IMR-90 (cell line): ENCODE results near the gene YPEL5. TPM values are rescaled to one million over a fixed set of nuclear protein-coding genes. Genes with fewer than 3 reads are reported as not detected.

Experiments
- ATAC-seq: fragments of 200-7000 bp; cut with Tn5 transposase; 2 replicates; pipeline ENCODE4 v1.9.1; 2020; ENCODE audit warnings: low read depth, mild to moderate bottlenecking, moderate library complexity
- BruUV-seq: library from RNA; stranded (reverse); fragments of 400-500 nt; replicated peaks from 2 replicates; lab custom pipeline; 2021; lab: Mats Ljungman, UMichigan
- CTCF ChIA-PET: fragments of 300-600 bp; formaldehyde crosslinking; extraction: SDS; loops from one replicate; lab custom pipeline; 2021; ENCODE audit warnings: antibody characterized with exemption; lab: Yijun Ruan, JAX
- POLR2A ChIA-PET: fragments of 300-600 bp; sonication (Branson Sonifier 250); formaldehyde crosslinking; loops from one replicate; lab custom pipeline; 2022; ENCODE audit warnings: antibody characterized with exemption; ENCODE audit not compliant: unreplicated experiment; lab: Charles Lee
- DNase-seq: peaks from one replicate; pipeline ENCODE4 v3.0.0; 2013
- H2AFZ ChIP-seq: replicated peaks from 2 replicates; pipeline ENCODE3; 2013; ENCODE audit warnings: low read length, mild to moderate bottlenecking; ENCODE audit not compliant: poor library complexity
- H2AK5ac ChIP-seq: 2 replicates; pipeline ENCODE4 v1.6.1; 2013; ENCODE audit warnings: low read depth, low read length, inconsistent platforms
- H2AK9ac ChIP-seq: replicated peaks from 2 replicates; pipeline ENCODE3; 2013; ENCODE audit warnings: mild to moderate bottlenecking, low read depth, low read length, moderate library complexity; ENCODE audit not compliant: poor library complexity
- H2BK120ac ChIP-seq: 2 replicates; pipeline ENCODE4 v1.6.1; 2013; ENCODE audit warnings: low read depth, low read length, inconsistent platforms
- H2BK15ac ChIP-seq: 3 replicates; pipeline ENCODE4 v1.6.1; 2013; ENCODE audit warnings: low read depth, low read length, inconsistent platforms
- H2BK20ac ChIP-seq: 2 replicates; pipeline ENCODE4 v1.6.1; 2013; ENCODE audit warnings: low read depth, mild to moderate bottlenecking, inconsistent platforms, low read length, moderate library complexity
- H2BK5ac ChIP-seq: 2 replicates; pipeline ENCODE4 v1.6.1; 2013; ENCODE audit warnings: mild to moderate bottlenecking, low read depth, low read length, inconsistent platforms; ENCODE audit not compliant: poor library complexity, severe bottlenecking
- H3K14ac ChIP-seq: replicated peaks from 2 replicates; pipeline ENCODE4 v1.6.1; 2013; ENCODE audit warnings: low read depth, low read length, inconsistent platforms
- H3K18ac ChIP-seq: 2 replicates; pipeline ENCODE4 v1.6.1; 2013; ENCODE audit warnings: low read depth, low read length, control low read depth
- H3K23ac ChIP-seq: 2 replicates; pipeline ENCODE4 v1.6.1; 2013; ENCODE audit warnings: low read depth, low read length, inconsistent platforms
- H3K27ac ChIP-seq: 2 replicates; pipeline ENCODE4 v1.5.1; 2013; ENCODE audit warnings: mild to moderate bottlenecking, control low read depth, low read length; ENCODE audit not compliant: insufficient read depth
- H3K27me3 ChIP-seq: 2 replicates; pipeline ENCODE4 v1.6.1; 2013; ENCODE audit warnings: low read length; ENCODE audit not compliant: control insufficient read depth, insufficient read depth
- H3K36me3 ChIP-seq: 2 replicates; pipeline ENCODE4 v1.6.1; 2013; ENCODE audit warnings: low read length, mixed read lengths; ENCODE audit not compliant: control insufficient read depth, insufficient read depth
- H3K4ac ChIP-seq: 2 replicates; pipeline ENCODE4 v1.6.1; 2013; ENCODE audit warnings: low read depth, low read length, inconsistent platforms
- H3K4me1 ChIP-seq: 2 replicates; pipeline ENCODE4 v1.6.1; 2013; ENCODE audit warnings: low read length, mixed read lengths; ENCODE audit not compliant: control insufficient read depth, insufficient read depth
- H3K4me2 ChIP-seq: 2 replicates; pipeline ENCODE4 v1.6.1; 2013; ENCODE audit warnings: low read depth, mild to moderate bottlenecking, control low read depth, low read length, moderate library complexity
- H3K4me3 ChIP-seq: 2 replicates; pipeline ENCODE4 v1.5.1; 2013; ENCODE audit warnings: low read depth, mild to moderate bottlenecking, control low read depth, low read length, moderate library complexity; ENCODE audit not compliant: insufficient read depth
- H3K56ac ChIP-seq: 2 replicates; pipeline ENCODE4 v1.6.1; 2013; ENCODE audit warnings: low read length, inconsistent platforms; ENCODE audit not compliant: insufficient read depth; ENCODE audit errors: extremely low read depth
- H3K79me1 ChIP-seq, 2 experiments: 2 replicates each; pipeline ENCODE4 v1.6.1; 2013; ENCODE audit warnings: low read length in 2 of 2, inconsistent platforms in 1 of 2, low read depth in 1 of 2
- H3K9ac ChIP-seq: 2 replicates; pipeline ENCODE4 v1.6.1; 2013; ENCODE audit warnings: low read depth, low read length, control low read depth
- H3K9me1 ChIP-seq: 2 replicates; pipeline ENCODE4 v1.6.1; 2013; ENCODE audit warnings: low read length, inconsistent platforms; ENCODE audit not compliant: insufficient read depth
- H3K9me3 ChIP-seq: 2 replicates; pipeline ENCODE4 v1.6.1; 2013; ENCODE audit warnings: low read length; ENCODE audit not compliant: control insufficient read depth, insufficient read depth
- H4K20me1 ChIP-seq: 2 replicates; pipeline ENCODE4 v1.6.1; 2013; ENCODE audit warnings: low read length, inconsistent platforms; ENCODE audit not compliant: insufficient read depth
- H4K5ac ChIP-seq: 2 replicates; pipeline ENCODE4 v1.6.1; 2013; ENCODE audit warnings: mild to moderate bottlenecking, low read depth, low read length, control low read depth
- H4K8ac ChIP-seq, 2 experiments: 2 replicates each; pipeline ENCODE4 v1.6.1; 2013; ENCODE audit warnings: low read depth in 2 of 2, low read length in 2 of 2, control low read depth in 1 of 2, inconsistent platforms in 1 of 2
- H4K91ac ChIP-seq: 2 replicates; pipeline ENCODE4 v1.6.1; 2013; ENCODE audit warnings: low read depth, low read length, inconsistent platforms; ENCODE audit not compliant: insufficient read depth
- BHLHE40 ChIP-seq: fragments of 150-350 bp; IDR thresholded peaks from 2 replicates; pipeline ENCODE4 v1.6.1; 2016; ENCODE audit warnings: mild to moderate bottlenecking, low read depth, low read length
- MAFK ChIP-seq: IDR thresholded peaks from 2 replicates; pipeline ENCODE4 v1.6.1; 2012; ENCODE audit warnings: low read depth, low read length, improper control_type of control experiment
- RCOR1 ChIP-seq: IDR thresholded peaks from 2 replicates; pipeline ENCODE4 v1.6.1; 2012; ENCODE audit warnings: mild to moderate bottlenecking, low read length, improper control_type of control experiment; ENCODE audit not compliant: insufficient replicate concordance
- WGBS, 2 experiments: methylation state at CpG; one replicate each; pipeline versions ENCODE4 v1.1.5 to v1.1.7; 2013; ENCODE audit warnings: missing lambda C conversion rate in 2 of 2; ENCODE audit not compliant: insufficient read length in 1 of 2; ENCODE audit errors: extremely low coverage in 2 of 2; 5-methylcytosine and 5-hydroxymethylcytosine counted together
- dilution Hi-C: fragments of 300-500 bp; cut with HindIII; formaldehyde crosslinking; loops from one replicate; pipeline ENCODE4 v1.14.3; 2018; ENCODE audit warnings: low sequenced_read_pairs; ENCODE audit not compliant: unreplicated experiment
- in situ Hi-C: fragments of 300-500 bp; cut with MboI; formaldehyde crosslinking; loops from 3 replicates; pipeline ENCODE4 v1.14.3; 2019; ENCODE audit warnings: low sequenced_read_pairs, inconsistent platforms, mixed read lengths
- intact Hi-C: fragments of 100-400 bp; cut with micrococcal nuclease; formaldehyde crosslinking; loops from 2 replicates; pipeline ENCODE4 v1.10.0; 2022
- polyA plus RNA-seq, 3 experiments: library from polyadenylated mRNA; depleted of rRNA; stranded (reverse); fragments of >200 nt; gene quantifications; 2 replicates each; pipeline ENCODE4 v1.2.3, GENCODE V29; 2012; ENCODE audit warnings: low replicate concordance in 1 of 3
- total RNA-seq: library from RNA; depleted of rRNA; stranded (reverse); fragments of >200 nt; gene quantifications from 2 replicates; pipeline ENCODE4 v1.2.3, GENCODE V29; 2012

YPEL5 gene
- total and polyA plus RNA-seq, 2 of the 4 experiments (the other 2 are of a cell fraction), result 40.7 to 62.6 TPM

DNA sequence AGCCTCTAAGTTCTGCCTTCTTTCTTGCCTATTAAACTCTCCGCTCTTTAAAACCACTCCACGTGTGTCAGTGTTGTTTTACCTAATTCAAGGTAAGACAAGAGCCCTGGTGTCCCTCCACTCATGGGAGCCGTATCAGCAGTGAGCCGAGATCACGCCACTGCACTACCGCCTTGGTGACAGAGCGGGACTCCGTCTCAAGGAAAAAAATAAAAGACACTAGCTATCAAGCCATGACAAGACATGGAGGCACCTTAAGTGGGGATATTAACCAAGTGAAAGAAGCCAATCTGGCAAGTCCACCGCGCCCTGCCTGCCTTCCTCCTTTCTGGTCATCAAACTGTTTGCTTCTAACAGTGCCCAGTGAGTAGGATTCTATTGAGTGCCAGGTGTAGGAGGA is 44.3 kb downstream of the YPEL5 start:
- POLR2A ChIA-PET, result interaction anchor here (0.5 kb wide), 1 partner anchor 138 kb away, joined by 3 read pairs; no protein-coding TSS in a partner anchor
- in situ Hi-C loops, result no loop called here
- Histone ChIP-seq H2AFZ (no peak overlapping the region), H2AK5ac (no peak overlapping the region), H3K9ac (no peak overlapping the region), H3K27me3 (peaks cover 1% of the 10 kb centered on the region), H3K23ac (no peak overlapping the region), H3K18ac (no peak overlapping the region), H3K79me1 (no peaks in the 10 kb centered on the region), H3K4ac (no peak overlapping the region), H3K4me1 (peaks cover 9% of the 10 kb centered on the region), H2BK15ac (no peak overlapping the region), H3K9me1 (peaks cover 4% of the 10 kb centered on the region; the same call in 1 of the 2 replicates), H4K8ac (no peak overlapping the region), H2BK120ac (no peak overlapping the region), H3K56ac (no peak overlapping the region), H3K36me3 (no peaks in the 10 kb centered on the region), H3K9me3 (no peaks in the 10 kb centered on the region), H4K5ac (no peak overlapping the region), H3K4me3 (no peak overlapping the region), H2BK5ac (no peak overlapping the region), H3K14ac (no peak overlapping the region), H4K20me1 (no peaks in the 10 kb centered on the region), H3K27ac (no peak overlapping the region), H2BK20ac (no peak overlapping the region), H4K91ac (no peak overlapping the region), H2AK9ac (no peak overlapping the region), H3K4me2 (no peak overlapping the region)
- no peak for TF ChIP-seq MAFK
- TF ChIP-seq BHLHE40, result no peak
- no peak for TF ChIP-seq RCOR1
- 89% methylated on average over 8 of the region's 10 CpGs; no CpG with 5 or more reads in 1 of the 2 experiments for WGBS, 2 experiments
- intact Hi-C loops, result no loop called here
- dilution Hi-C loops, result no loop called here
- no TSS peak for BruUV-seq
- DNase-seq (no peak), ATAC-seq (no peak)
- CTCF ChIA-PET, result no interaction called here
